KMS-11 (cell line): ENCODE data around the gene PECR.
A peak's percentile ranks its signal among the peaks of the same experiment; 100 is the strongest.
"Not testable (repeated sequence)": the region's sequence is repeated elsewhere in the genome, so short reads cannot be mapped to it uniquely, and the experiment has no call there.

Source experiments
- H2AFZ ChIP-seq: fragments of 200-600 bp; sonication (generic); 2 replicates; pipeline ENCODE4 v1.6.1; 2016; ENCODE audit warnings: antibody characterized with exemption, mixed run types, low read depth
- H3K27ac ChIP-seq: fragments of 200-600 bp; sonication (generic); 2 replicates; pipeline ENCODE4 v1.6.1; 2016; ENCODE audit warnings: mild to moderate bottlenecking, mixed run types
- H3K27me3 ChIP-seq: fragments of 200-600 bp; sonication (generic); 2 replicates; pipeline ENCODE4 v1.6.1; 2017; ENCODE audit warnings: mild to moderate bottlenecking, low read depth, mixed run types, moderate library complexity; ENCODE audit not compliant: insufficient read depth
- H3K36me3 ChIP-seq: fragments of 200-600 bp; sonication (generic); 2 replicates; pipeline ENCODE4 v1.6.1; 2017; ENCODE audit warnings: mild to moderate bottlenecking, mixed run types; ENCODE audit not compliant: insufficient read depth
- H3K4me1 ChIP-seq: fragments of 200-600 bp; sonication (generic); 2 replicates; pipeline ENCODE4 v1.6.1; 2016; ENCODE audit warnings: mild to moderate bottlenecking, low read depth, mixed run types; ENCODE audit not compliant: poor library complexity, severe bottlenecking
- H3K4me2 ChIP-seq: fragments of 200-600 bp; sonication (generic); 2 replicates; pipeline ENCODE4 v1.7.0; 2016; ENCODE audit warnings: mild to moderate bottlenecking, mixed run types
- H3K4me3 ChIP-seq: fragments of 200-600 bp; sonication (generic); IDR thresholded peaks from 2 replicates; pipeline ENCODE4 v1.6.1; 2017; ENCODE audit warnings: low read depth, low read length, mixed read lengths; ENCODE audit not compliant: insufficient read depth
- H3K79me2 ChIP-seq: fragments of 200-600 bp; sonication (generic); 2 replicates; pipeline ENCODE4 v1.6.1; 2016; ENCODE audit warnings: low read depth, mixed run types; ENCODE audit not compliant: insufficient read depth
- H3K9ac ChIP-seq: fragments of 200-600 bp; sonication (generic); 2 replicates; pipeline ENCODE4 v1.6.1; 2016; ENCODE audit warnings: mild to moderate bottlenecking, mixed run types
- H4K20me1 ChIP-seq: fragments of 200-600 bp; sonication (generic); 2 replicates; pipeline ENCODE4 v1.6.1; 2016; ENCODE audit warnings: mild to moderate bottlenecking, mixed run types; ENCODE audit not compliant: insufficient read depth
- CTCF ChIP-seq: fragments of 200-600 bp; sonication (generic); conservative IDR thresholded peaks from 2 replicates; pipeline ENCODE4 v1.6.1; 2017; ENCODE audit warnings: low read depth, mild to moderate bottlenecking, antibody characterized with exemption, low read length, moderate library complexity, mixed read lengths

The PECR gene

GRCh38 chr2:216001216-216002100 lies 80.2 kb downstream of the PECR start:
- peaks cover 49% of the 10 kb centered on the region; the same call in 1 of the 2 replicates for H3K79me2 ChIP-seq
- H3K27me3 ChIP-seq = no peaks in the 10 kb centered on the region
- peaks cover 57% of the 10 kb centered on the region for H3K4me1 ChIP-seq
- TF ChIP-seq CTCF = no peak
- no peak overlapping the region for H3K4me3 ChIP-seq
- no peak overlapping the region for H3K9ac ChIP-seq
- no peaks in the 10 kb centered on the region for H3K36me3 ChIP-seq
- peak overlapping the region; percentile 44; the same call in 1 of the 2 replicates for H3K4me2 ChIP-seq
- H2AFZ ChIP-seq = no peak overlapping the region
- H4K20me1 ChIP-seq = no peaks in the 10 kb centered on the region
- H3K27ac ChIP-seq = no peak overlapping the region

GRCh38 chr2:215998636-215999035 lies 83.0 kb downstream of the PECR start:
- H3K4me2 ChIP-seq = no peak overlapping the region
- H3K79me2 ChIP-seq = peaks cover 23% of the 10 kb centered on the region; the same call in 1 of the 2 replicates

GRCh38 chr2:215997219-215997618 lies 84.4 kb downstream of the PECR start:
- TF ChIP-seq CTCF = no peak

More at GRCh38 chr2:215998636-215999035, 83.0 kb downstream of the PECR start:
- H3K27me3 ChIP-seq = no peaks in the 10 kb centered on the region
- H2AFZ ChIP-seq = no peak overlapping the region
- H3K4me1 ChIP-seq = peaks cover 32% of the 10 kb centered on the region
- H3K4me3 ChIP-seq = no peak overlapping the region
- TF ChIP-seq CTCF = no peak
- H3K27ac ChIP-seq = no peak overlapping the region
- no peaks in the 10 kb centered on the region for H4K20me1 ChIP-seq
- no peaks in the 10 kb centered on the region for H3K36me3 ChIP-seq
- no peak overlapping the region for H3K9ac ChIP-seq

GRCh38 chr2:215994911-215995310 lies 86.7 kb downstream of the PECR start:
- no peak overlapping the region for H3K9ac ChIP-seq
- H3K36me3 ChIP-seq = no peaks in the 10 kb centered on the region
- no peaks in the 10 kb centered on the region for H3K27me3 ChIP-seq
- TF ChIP-seq CTCF = no peak
- no peak overlapping the region for H3K27ac ChIP-seq
- no peak overlapping the region for H2AFZ ChIP-seq
- peaks cover 14% of the 10 kb centered on the region; the same call in 1 of the 2 replicates for H3K79me2 ChIP-seq
- no peak overlapping the region for H3K4me3 ChIP-seq
- no peak overlapping the region for H3K4me2 ChIP-seq
- H4K20me1 ChIP-seq = no peaks in the 10 kb centered on the region
- peaks cover 5% of the 10 kb centered on the region for H3K4me1 ChIP-seq

More at GRCh38 chr2:215997219-215997618, 84.4 kb downstream of the PECR start:
- Histone ChIP-seq H4K20me1 (no peaks in the 10 kb centered on the region), H3K27ac (no peak overlapping the region), H3K36me3 (no peaks in the 10 kb centered on the region), H2AFZ (no peak overlapping the region), H3K27me3 (no peaks in the 10 kb centered on the region), H3K79me2 (peaks cover 8% of the 10 kb centered on the region; the same call in 1 of the 2 replicates), H3K9ac (no peak overlapping the region), H3K4me3 (no peak overlapping the region), H3K4me1 (peaks cover 18% of the 10 kb centered on the region), H3K4me2 (no peak overlapping the region)

GRCh38 chr2:215988556-215989207 lies 92.9 kb downstream of the PECR start:
- H3K9ac ChIP-seq, H3K4me2 ChIP-seq, H3K27ac ChIP-seq, H3K4me3 ChIP-seq, H4K20me1 ChIP-seq, H3K36me3 ChIP-seq, H2AFZ ChIP-seq, H3K27me3 ChIP-seq: not testable (repeated sequence)
- Histone ChIP-seq H3K4me1 (peaks cover 21% of the 10 kb centered on the region), H3K79me2 (peaks cover 27% of the 10 kb centered on the region; the same call in 1 of the 2 replicates)
